HG02981 (cell line): ENCODE measurements around the gene C6orf141.

Experiments
- ATAC-seq: cut with Tn5 transposase; IDR thresholded peaks from one replicate; pipeline ENCODE4 v1.9.1; 2021; ENCODE audit warnings: mild to moderate bottlenecking, moderate library complexity; ENCODE audit not compliant: unreplicated experiment

C6orf141 gene

GRCh38 chr6:49550492-49551077, at the start of gene C6orf141:
Gene C6orf141, plus strand, starts transcription at chr6:49550668. Its CDS starts 125 bp downstream, at chr6:49550793.
- peak; percentile 77 for ATAC-seq

DNA sequence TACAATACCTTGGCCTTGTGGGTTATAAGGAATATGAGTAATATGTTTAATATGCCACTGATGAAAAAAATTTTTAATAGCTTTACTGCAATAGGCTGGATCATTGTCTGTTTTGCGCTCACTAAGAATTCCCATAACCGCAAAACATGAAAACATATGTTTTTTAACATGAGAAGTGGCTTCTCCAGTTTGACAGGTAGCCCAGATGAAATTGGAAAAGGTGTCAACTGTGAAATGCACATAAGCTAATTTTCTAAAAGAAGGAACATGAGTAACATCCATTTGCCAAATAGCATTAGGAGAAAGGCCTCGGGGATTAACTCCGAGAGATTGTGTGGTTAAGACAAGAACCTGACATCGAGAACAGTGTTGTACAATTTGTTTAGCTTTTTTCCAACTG, 45.8 kb upstream of the C6orf141 start:
- no peak for ATAC-seq

- ATAC-seq, result no peak
These were observed 43.8 kb upstream of the C6orf141 start for GRCh38 chr6:49506569-49507111.

- ATAC-seq, result no peak
These were observed 41.1 kb upstream of the C6orf141 start for GRCh38 chr6:49509342-49509741.

GRCh38 chr6:49513153-49513989, 37.1 kb upstream of the C6orf141 start:
- no peak for ATAC-seq

GRCh38 chr6:49514571-49515484, 35.6 kb upstream of the C6orf141 start:
- no peak for ATAC-seq

DNA sequence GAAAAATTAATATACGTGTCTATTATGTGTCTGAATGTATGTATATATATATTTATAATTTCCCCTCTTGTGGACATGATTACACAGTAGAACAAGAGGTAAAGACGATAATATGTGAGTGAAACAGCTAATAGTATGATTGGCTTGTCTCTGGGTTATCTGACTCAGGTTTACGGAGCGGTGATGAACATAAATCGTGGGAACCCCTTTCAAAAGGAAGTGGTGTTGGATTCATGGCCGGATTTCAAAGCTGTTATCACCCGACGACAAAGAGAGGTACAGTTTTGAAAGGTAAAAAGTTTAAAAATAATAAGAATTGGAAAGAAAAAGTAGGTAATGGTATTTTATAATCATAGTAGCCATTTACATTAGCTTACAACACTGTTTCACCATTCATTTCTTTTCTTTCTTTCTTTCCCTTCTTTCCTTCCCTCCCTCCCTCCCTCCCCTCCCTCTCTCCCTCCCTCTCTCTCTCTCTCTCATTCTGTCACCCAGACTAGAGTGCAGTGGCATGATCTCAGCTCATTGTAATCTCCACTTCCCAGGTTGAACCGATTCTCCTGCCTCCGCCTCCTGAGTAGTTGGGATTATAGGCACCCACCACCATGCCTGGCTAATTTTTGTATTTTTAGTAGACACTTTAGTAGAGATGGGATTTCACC, 34.9 kb upstream of the C6orf141 start:
- ATAC-seq, result no peak

DNA sequence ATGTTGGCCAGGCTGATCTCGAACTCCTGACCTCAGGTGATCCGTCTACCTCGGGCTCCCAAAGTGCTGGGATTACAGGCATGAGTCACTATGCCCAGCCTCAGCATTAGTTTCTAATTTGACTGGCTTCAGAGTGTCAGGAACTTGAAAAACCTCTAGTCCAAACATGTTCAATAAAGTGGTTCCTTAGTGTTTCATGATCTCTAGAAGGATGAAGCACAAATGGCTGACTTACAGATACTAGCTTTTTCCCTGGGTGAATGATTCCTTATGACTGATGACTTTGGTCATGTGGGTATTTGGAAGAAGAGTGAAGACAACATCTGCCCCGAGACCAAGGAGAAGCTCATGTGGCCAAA, 34.3 kb upstream of the C6orf141 start:
- ATAC-seq, result no peak

DNA sequence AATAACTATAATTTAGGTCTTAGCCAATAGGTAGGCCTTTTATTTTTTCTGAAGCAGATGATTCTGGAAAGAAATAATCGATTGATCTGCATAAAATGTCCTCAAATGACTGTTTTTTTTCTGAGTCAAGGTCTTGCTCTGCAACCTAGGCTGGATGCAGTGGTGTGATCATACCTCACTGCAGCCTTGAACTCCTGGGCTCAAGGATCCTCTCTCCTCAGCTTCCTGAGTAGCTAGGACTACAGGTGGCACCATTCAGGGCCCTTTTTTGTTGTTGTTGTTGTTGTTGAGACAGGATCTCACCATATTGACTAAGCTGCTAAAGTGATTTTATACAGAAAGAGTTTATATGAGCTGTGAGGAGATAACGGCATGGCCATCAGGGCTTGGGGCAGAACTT, 32.5 kb upstream of the C6orf141 start:
- no peak for ATAC-seq

- ATAC-seq, result peak; percentile 81
These were observed 30.8 kb upstream of the C6orf141 start for GRCh38 chr6:49519660-49520059.

- no peak for ATAC-seq
These were observed 27.5 kb upstream of the C6orf141 start for GRCh38 chr6:49522710-49523593.

DNA sequence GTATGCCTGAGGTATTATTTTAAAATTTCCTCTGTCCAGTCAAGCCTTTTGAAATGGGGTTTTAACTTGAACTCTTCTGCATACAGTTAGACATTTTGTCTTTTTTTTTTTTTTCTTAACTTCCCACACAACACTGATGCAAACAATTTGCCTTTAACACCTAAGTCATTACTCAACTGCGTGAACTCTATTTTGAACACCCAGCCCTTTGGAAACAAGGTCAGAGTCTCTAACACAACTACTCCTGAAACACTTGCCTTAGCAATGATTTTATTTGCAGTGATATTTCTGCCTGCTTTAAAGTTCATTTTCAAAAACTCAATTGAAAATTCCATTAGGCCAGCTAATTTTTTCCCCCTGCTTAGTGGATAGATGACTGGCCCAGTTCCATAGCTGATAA, 26.6 kb upstream of the C6orf141 start:
- no peak for ATAC-seq

DNA sequence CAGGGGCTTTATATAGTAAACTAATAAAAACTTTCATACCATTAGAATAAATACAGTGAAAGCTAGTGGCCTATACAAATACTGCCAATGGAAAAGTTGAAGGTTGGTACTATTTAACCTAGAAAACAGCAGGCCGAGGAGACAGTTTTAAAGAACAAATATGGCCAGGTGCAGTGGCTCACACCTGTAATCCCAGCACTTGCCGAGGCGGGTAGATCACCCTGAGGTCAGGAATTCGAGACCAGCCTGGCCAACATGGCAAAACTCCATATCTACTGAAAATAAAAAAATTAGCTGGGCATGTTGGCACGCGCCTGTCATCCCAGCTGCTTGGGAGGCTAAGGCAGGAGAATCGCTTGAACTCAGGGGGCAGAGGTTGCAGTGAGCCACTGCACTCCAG, 25.9 kb upstream of the C6orf141 start:
- no peak for ATAC-seq

DNA sequence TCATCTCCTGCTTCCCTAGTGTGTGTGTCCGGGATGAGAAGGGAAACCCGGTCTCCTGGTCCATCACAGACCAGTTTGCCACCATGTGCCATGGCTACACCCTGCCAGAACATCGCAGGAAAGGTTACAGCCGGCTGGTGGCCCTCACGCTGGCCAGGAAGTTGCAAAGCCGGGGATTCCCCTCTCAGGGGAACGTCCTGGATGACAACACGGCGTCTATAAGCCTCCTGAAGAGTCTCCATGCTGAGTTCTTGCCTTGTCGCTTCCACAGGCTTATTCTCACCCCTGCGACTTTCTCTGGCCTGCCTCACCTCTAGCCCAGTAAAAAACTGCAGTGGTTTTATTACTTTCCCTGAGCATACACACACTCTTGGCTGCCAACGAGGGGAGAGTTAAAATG, 23.9 kb upstream of the C6orf141 start:
- ATAC-seq, result no peak

DNA sequence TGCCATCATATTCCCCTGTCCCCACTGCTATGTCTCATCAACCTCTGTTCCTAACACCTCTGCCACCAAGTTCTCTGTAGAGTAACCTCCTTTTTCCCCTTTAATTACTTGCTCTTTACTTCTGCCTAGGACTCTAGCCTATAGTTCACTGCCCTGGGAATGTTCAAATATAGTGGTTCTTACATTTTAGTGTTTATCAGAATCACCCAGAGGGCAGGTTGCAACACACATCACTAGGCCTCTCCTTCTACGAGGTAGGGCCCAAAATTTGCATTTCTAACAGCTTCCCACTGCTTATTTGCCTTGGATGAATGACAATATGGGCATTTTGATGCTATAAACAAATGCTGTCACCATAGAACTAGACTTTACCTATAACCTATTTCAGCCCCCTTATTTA, 23.1 kb upstream of the C6orf141 start:
- ATAC-seq, result no peak

DNA sequence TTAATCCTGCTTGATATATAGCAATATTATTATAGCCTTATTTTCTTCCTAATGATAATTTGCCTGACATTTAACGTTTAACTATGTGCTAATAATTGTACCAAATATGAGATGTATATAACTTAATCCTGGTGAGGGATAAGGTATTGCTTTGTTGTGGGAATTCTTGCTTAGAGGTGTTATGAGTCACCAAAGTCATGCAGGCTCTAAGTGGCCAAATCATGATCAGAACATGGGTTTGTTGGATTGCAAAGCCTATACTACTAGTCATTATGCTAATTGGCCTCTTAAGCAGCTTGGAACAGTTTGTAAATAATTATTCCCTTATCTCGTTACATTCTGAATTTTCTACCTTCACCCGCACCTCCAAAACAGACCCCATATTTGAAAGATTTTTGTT, 21.9 kb upstream of the C6orf141 start:
- no peak for ATAC-seq

DNA sequence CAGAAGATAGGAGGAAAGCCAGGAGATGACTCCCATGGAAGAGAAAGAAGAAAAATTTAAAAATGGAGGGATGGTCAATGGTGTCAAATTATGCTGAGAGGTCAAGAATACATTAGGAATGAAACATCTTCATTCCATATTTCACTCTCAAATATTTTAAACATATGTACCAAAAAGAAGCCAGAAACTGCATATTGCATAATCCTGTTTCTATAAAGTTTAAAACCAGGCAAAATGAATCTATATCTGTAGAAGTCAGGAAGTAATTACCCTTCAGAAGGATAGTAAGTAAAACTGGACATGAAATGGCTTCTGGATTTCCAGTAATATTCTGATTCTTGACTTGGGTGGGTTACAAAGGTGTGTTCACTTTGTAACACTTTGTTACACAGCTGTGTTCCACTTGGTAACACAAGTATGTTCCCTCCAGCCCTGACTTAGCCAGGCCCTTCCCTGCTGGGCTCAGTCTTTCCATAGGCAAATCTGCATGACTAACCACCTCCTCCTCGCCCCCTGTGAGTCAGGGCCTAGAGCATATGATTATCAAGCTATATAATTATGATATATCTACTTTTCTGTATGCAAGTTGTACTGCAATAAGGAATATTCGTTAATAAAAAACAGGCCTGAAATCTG, 20.2 kb upstream of the C6orf141 start:
- no peak for ATAC-seq

DNA sequence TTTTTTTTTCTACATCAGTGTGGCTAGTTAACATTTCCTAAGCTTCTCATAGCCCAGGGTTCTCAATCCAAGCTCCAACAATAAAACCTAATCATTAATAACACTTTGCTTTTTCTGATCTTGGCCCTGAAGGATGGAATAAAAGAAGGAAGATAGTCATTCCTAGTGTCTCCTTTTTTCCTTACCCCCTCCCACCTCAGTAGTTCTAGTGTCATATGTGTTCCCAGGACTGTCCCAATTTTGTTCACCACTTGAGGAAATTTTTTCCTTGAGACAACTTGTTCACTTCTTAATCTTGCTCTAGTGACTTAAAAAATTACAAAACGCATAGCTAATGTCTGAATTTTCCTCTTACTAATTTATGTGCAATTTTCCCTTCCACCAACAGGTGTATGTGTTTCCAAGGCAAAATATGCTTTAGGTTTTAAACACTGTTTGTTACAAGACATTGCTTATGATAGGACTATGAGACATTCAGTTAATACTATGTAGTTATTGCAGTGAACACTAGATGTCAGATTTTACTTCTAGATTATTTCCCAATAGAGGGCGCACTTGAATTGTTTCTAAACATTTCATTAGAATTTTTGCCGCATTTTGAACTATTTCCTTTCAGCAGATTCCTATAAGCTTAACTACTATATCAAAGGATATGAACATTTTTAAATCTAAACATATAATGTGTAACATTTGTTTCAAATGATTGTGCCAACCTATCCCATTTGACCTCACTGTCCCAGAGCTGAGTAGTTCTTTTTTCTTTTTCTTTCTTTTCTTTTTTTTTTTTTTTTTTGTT, 18.5 kb upstream of the C6orf141 start:
- ATAC-seq, result peak; percentile 97

GRCh38 chr6:49535795-49536194, 14.7 kb upstream of the C6orf141 start:
- ATAC-seq, result no peak
